IPS-20b (cell line): ENCODE data around the gene KLHL13.
"Not testable (repeated sequence)": the region's sequence is repeated elsewhere in the genome, so short reads cannot be mapped to it uniquely, and the experiment has no call there.

Experiments
- H3K27ac ChIP-seq: one replicate; pipeline ENCODE4 v1.5.1; 2013; ENCODE audit warnings: low read length
- H3K27me3 ChIP-seq: 2 replicates; pipeline ENCODE4 v1.6.1; 2013; ENCODE audit warnings: mild to moderate bottlenecking, low read length, inconsistent platforms; ENCODE audit not compliant: insufficient read depth
- H3K36me3 ChIP-seq: 2 replicates; pipeline ENCODE4 v1.6.1; 2013; ENCODE audit warnings: low read depth, mild to moderate bottlenecking, inconsistent platforms, low read length, moderate library complexity; ENCODE audit not compliant: insufficient read depth
- H3K4me1 ChIP-seq: 2 replicates; pipeline ENCODE4 v1.6.1; 2013; ENCODE audit warnings: mild to moderate bottlenecking, control low read depth, inconsistent platforms, low read length, moderate library complexity; ENCODE audit not compliant: insufficient read depth
- H3K4me3 ChIP-seq: 2 replicates; pipeline ENCODE4 v1.5.1; 2013; ENCODE audit warnings: mild to moderate bottlenecking, low read length, inconsistent platforms
- H3K9ac ChIP-seq: 2 replicates; pipeline ENCODE4 v1.6.1; 2013; ENCODE audit warnings: low read depth, mild to moderate bottlenecking, inconsistent platforms, low read length, moderate library complexity
- H3K9me3 ChIP-seq: 2 replicates; pipeline ENCODE4 v1.6.1; 2013; ENCODE audit warnings: mild to moderate bottlenecking, low read depth, low read length, inconsistent platforms; ENCODE audit not compliant: insufficient read depth

KLHL13 gene

DNA sequence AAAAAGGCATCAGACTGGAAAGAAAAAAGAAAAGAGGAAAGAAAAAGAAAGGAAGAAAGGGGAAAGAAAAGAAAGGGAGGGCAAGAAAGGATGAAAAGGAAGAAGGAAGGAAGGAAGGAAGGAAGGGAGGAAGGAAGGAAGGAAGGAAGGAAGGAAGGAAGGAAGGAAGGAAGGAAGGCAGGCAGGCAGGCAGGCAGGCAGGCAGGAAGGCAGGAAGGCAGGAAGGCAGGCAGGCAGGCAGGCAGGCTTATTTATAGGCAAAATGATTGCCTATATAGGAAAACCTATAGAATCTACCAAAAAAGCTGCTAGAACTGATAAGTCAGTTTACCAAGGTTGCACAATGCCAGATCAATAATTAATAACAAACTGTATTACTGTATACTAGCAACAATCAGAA is 186.5 kb downstream of the KLHL13 start:
- not testable (repeated sequence) for H3K4me3 ChIP-seq, H3K36me3 ChIP-seq, H3K27me3 ChIP-seq, H3K9ac ChIP-seq, H3K4me1 ChIP-seq, H3K27ac ChIP-seq, H3K9me3 ChIP-seq

DNA sequence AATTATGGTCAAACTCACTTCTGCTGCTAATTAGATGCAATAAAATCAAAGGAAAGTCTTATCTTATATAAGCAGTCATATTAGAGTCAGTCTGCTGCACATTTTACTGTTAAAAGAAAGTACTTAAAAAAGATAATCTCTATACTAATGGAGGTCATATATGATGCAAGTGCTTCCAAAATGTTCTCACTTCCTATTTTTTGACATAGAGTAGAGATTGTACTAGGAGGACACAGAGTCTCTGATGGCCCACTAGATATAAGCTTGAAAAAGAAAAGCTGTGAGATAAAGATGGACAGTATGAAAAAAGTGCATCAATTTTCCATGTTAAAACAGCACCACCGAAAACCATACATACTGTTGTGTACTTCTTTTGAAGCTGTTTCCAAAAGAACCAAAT is 196.9 kb downstream of the KLHL13 start:
- Histone ChIP-seq H3K27me3 (no peaks in the 10 kb centered on the region), H3K9ac (no peak overlapping the region), H3K4me1 (no peaks in the 10 kb centered on the region), H3K9me3 (no peaks in the 10 kb centered on the region), H3K4me3 (no peak overlapping the region), H3K36me3 (no peaks in the 10 kb centered on the region), H3K27ac (no peak overlapping the region)

DNA sequence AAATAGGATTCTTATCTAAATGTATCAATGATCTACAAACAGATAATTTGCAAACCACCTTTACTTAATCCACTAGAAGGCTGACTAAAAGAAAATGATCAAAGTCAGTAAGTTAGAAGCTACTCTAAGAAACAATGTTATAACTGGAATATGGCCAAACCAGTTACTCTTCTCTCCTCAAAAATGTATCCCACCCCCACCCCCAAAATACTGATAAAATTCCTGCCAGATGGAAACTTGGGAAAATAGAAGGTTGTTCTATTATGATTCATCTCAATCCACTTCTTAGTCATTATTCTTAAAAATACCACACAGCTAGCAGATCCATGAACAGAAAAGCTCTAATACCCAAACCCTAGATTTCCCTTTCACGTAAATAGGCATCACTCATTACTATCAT is 206.4 kb downstream of the KLHL13 start:
- no peak overlapping the region for H3K27ac ChIP-seq

DNA sequence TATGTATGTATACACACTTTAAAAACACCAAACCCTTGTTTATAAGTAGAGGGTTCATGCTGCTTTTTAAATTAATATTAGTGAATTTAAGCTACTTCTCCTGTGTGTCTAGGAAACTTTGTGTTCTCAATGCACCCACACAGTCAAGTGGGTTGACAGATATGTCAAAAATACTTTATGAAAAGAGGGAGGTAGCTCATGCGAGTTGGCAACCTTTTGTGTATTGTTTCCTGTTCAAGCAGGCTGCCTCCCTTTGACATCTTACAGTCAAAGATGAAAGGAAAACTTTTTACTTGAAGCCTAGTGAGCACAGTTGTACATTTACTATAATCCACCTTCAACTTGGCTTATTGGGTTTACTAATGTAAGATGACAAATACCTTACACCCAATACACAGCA is 218.4 kb downstream of the KLHL13 start:
- Histone ChIP-seq H3K9ac (no peak overlapping the region), H3K27me3 (no peaks in the 10 kb centered on the region), H3K27ac (no peak overlapping the region), H3K4me3 (no peak overlapping the region), H3K36me3 (no peaks in the 10 kb centered on the region), H3K9me3 (no peaks in the 10 kb centered on the region), H3K4me1 (no peaks in the 10 kb centered on the region)

More for the DNA sequence above, 206.4 kb downstream of the KLHL13 start:
- no peaks in the 10 kb centered on the region for H3K9me3 ChIP-seq
- H3K27me3 ChIP-seq, result no peaks in the 10 kb centered on the region
- H3K36me3 ChIP-seq, result no peaks in the 10 kb centered on the region
- no peak overlapping the region for H3K9ac ChIP-seq
- H3K4me3 ChIP-seq, result no peak overlapping the region
- peaks cover 3% of the 10 kb centered on the region; the same call in 1 of the 2 replicates for H3K4me1 ChIP-seq

DNA sequence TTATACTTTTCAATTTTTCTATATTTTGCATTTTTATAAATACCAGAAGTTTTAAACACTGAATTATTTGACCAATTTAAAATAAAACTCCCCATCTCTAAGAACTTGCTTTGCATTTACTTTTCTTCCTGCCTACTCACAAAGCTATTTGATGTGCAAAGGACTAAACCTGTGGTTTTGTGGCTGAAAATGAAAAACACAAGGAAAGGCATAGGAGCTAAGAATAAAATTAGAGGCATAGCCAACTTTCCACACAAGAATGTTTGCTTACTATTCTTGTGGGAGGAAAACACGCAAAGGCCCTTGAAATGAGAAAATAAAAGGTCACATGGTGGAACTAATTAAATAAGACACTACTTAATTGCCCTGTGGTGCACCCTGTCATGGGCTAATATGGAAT is 221.2 kb downstream of the KLHL13 start:
- Histone ChIP-seq H3K9ac (no peak overlapping the region), H3K9me3 (no peaks in the 10 kb centered on the region), H3K4me3 (no peak overlapping the region), H3K27ac (no peak overlapping the region), H3K4me1 (no peaks in the 10 kb centered on the region), H3K36me3 (no peaks in the 10 kb centered on the region), H3K27me3 (no peaks in the 10 kb centered on the region)

DNA sequence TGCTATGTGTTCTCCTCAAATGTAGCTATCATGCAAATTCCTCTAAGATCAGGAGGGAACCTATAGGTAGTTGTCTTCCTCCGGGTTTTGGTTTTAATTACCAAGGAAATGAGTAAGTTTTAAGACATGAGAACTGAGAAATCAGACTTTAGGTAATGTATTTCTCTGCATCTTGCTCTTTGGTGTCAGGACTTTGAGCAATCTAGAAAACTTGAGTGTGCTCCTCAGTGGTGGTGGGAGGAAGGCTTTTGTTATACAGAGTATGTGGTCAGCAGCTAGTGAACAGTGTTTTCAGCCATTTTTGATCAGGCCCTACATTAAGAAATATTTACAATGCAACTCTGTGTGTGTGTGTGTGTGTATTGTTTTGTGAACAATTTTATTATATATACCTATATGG is 224.1 kb downstream of the KLHL13 start:
- Histone ChIP-seq H3K27ac (no peak overlapping the region), H3K36me3 (no peaks in the 10 kb centered on the region), H3K27me3 (no peaks in the 10 kb centered on the region), H3K4me1 (no peaks in the 10 kb centered on the region), H3K9me3 (no peaks in the 10 kb centered on the region), H3K4me3 (no peak overlapping the region), H3K9ac (no peak overlapping the region)

DNA sequence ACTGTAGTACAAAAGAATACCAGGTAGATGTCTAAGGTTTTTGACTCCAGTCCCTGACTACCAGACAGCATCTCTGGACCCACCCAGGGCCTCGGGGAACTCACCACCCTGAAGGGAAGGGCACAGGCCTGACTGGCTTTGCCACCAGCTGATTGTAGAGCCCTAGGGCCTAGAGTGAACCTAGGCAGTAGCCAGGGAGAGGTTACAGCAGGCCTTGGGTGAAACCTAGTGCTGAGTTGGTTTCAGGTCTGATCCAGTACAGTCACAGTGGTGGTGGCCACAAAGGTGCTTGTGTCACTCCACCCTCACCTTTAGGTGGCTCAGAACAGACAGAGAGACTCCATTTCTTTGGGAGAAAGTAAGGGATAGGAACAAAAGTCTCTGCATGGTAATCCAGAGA is 244.8 kb downstream of the KLHL13 start:
- Histone ChIP-seq H3K4me1 (no peaks in the 10 kb centered on the region), H3K36me3 (no peaks in the 10 kb centered on the region), H3K27ac (no peak overlapping the region), H3K27me3 (no peaks in the 10 kb centered on the region), H3K4me3 (no peak overlapping the region), H3K9me3 (no peaks in the 10 kb centered on the region), H3K9ac (no peak overlapping the region)

DNA sequence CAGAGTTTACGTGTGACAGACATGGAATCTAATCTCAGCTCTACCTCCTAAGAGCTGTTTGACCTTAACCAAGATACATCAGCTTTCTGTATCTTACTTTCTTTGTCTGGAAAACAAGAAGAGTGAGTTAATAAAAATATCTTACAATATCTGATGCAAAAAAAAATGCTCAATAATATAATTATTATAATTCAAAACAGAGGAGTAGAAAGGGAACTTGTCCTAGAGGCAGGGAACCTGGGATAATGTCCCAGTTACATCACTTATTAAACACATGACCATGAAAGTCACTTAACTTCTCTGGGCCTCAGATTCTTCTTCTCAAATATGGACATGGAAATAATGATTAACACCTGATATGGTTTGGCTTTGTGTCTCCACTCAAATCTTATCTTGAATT is 256.1 kb downstream of the KLHL13 start:
- Histone ChIP-seq H3K27me3 (no peaks in the 10 kb centered on the region), H3K36me3 (no peaks in the 10 kb centered on the region), H3K9me3 (no peaks in the 10 kb centered on the region), H3K27ac (no peak overlapping the region), H3K4me3 (no peak overlapping the region), H3K9ac (no peak overlapping the region), H3K4me1 (no peaks in the 10 kb centered on the region)

DNA sequence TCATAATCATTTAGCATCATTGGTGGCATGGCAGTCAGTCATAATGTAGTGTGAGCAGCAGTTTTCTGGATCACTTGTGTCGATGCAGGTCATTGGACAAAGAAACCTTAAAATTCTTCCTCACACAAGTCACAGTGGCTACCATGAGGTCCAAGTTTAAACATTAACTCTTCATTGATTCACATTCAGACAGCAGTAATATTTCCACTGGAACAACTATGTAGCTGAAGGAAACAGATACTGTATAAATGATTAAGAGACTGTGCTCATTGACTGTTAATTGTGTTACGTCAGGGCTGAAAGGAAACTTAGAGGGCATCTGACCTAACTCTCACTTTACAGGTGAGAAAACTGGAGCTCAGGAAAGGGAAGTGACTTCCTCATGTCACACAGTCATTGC is 261.8 kb downstream of the KLHL13 start:
- Histone ChIP-seq H3K4me1 (no peaks in the 10 kb centered on the region), H3K9ac (no peak overlapping the region), H3K9me3 (no peaks in the 10 kb centered on the region), H3K4me3 (no peak overlapping the region), H3K36me3 (no peaks in the 10 kb centered on the region), H3K27me3 (no peaks in the 10 kb centered on the region), H3K27ac (no peak overlapping the region)

DNA sequence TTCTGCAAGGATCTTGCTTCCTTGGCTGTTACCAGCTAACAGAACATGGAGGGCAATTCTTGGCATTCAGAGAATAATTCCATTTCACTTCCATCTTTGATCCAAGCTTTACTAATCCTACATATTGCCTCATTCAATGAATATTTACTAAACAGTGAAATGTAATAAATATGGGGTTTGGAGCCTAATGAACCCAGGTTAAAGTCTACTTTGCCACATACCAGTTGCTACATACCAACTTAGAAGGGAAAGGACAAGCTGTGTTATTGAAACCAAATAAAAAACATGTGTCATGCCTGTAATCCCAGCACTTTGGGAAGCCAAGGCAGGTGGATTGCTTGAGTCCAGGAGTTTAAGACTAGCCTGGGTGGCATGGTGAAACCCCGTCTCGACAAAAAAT is 265.6 kb downstream of the KLHL13 start:
- no peaks in the 10 kb centered on the region for H3K36me3 ChIP-seq
- no peak overlapping the region for H3K27ac ChIP-seq
- H3K4me3 ChIP-seq, result no peak overlapping the region
- H3K9ac ChIP-seq, result no peak overlapping the region
- no peaks in the 10 kb centered on the region for H3K27me3 ChIP-seq
- no peaks in the 10 kb centered on the region for H3K4me1 ChIP-seq
- no peaks in the 10 kb centered on the region for H3K9me3 ChIP-seq
